Heart left ventricle (tissue), 16 donors: ENCODE measurements around the gene EPB41L4B. TPM values are rescaled to one million over a fixed set of nuclear protein-coding genes. Genes with fewer than 3 reads are reported as not detected.
"Not testable (repeated sequence)": the region's sequence is repeated elsewhere in the genome, so short reads cannot be mapped to it uniquely, and the experiment has no call there.

Experiments
- ATAC-seq, 4 donors: fragments of 200-7000 bp; cut with Tn5 transposase; one replicate each; pipeline ENCODE4 v1.9.1; 2020 to 2022; ENCODE audit warnings: moderate library complexity in 4 of 4, mild to moderate bottlenecking in 3 of 4, moderate number of reproducible peaks in 1 of 4
- DNase-seq, 5 donors: peaks; one replicate each; pipeline ENCODE4 v3.0.0-alpha.2; 2020
- H3K27ac ChIP-seq, 12 donors: fragments of 200-600 bp; sonication (generic) in 4 of 12; one replicate each; pipeline versions ENCODE4 v1.5.0 to v1.8.0; 2016 to 2022; ENCODE audit warnings: mild to moderate bottlenecking in 2 of 12
- H3K27me3 ChIP-seq, 9 donors: fragments of 200-600 bp; sonication (generic) in 2 of 9; one replicate each; pipeline versions ENCODE4 v1.5.1 to v1.8.0; 2016 to 2022; ENCODE audit warnings: mild to moderate bottlenecking in 3 of 9
- H3K36me3 ChIP-seq, 9 donors: fragments of 200-600 bp; sonication (generic) in 2 of 9; one replicate each; pipeline versions ENCODE4 v1.5.0 to v1.8.0; 2018 to 2022; ENCODE audit warnings: mild to moderate bottlenecking in 2 of 9
- H3K4me1 ChIP-seq, 12 donors: fragments of 200-600 bp; sonication (generic) in 4 of 12; one replicate each; pipeline versions ENCODE4 v1.5.0 to v1.8.0; 2016 to 2022; ENCODE audit warnings: mild to moderate bottlenecking in 3 of 12
- H3K4me3 ChIP-seq, 12 donors: fragments of 200-600 bp; sonication (generic) in 4 of 12; one replicate each; pipeline versions ENCODE4 v1.5.0 to v1.8.0; 2017 to 2022; ENCODE audit warnings: mild to moderate bottlenecking in 9 of 12, moderate library complexity in 4 of 12
- H3K9me3 ChIP-seq, 12 donors: fragments of 200-600 bp; sonication (generic) in 4 of 12; one replicate each; pipeline versions ENCODE4 v1.5.0 to v1.8.0; 2016 to 2022; ENCODE audit warnings: mild to moderate bottlenecking in 1 of 12
- POLR2A ChIP-seq, 2 donors: fragments of 450-650 bp; IDR thresholded peaks; one replicate each; pipeline ENCODE4 v1.6.1; 2017; ENCODE audit warnings: antibody characterized with exemption in 2 of 2, mild to moderate bottlenecking in 2 of 2, moderate library complexity in 2 of 2
- WGBS, 4 donors: extraction: QIAGEN DNeasy Blood & Tissue Kit in 2 of 4; methylation state at CpG; one replicate each; pipeline versions ENCODE4 v1.1.5 to v1.1.7; 2013 to 2018; 5-methylcytosine and 5-hydroxymethylcytosine counted together
- intact Hi-C, 10 donors: fragments of 100-400 bp; cut with DNase I; formaldehyde crosslinking; loops; one replicate each; pipeline versions ENCODE4 v1.11.1 to v1.14.2; 2022
- polyA plus RNA-seq, 2 donors: library from polyadenylated mRNA; stranded (reverse); fragments of 200-250 nt; gene quantifications; one replicate each; pipeline ENCODE4 v1.2.3, GENCODE V29; 2013
- total RNA-seq, 9 donors: library from RNA; depleted of rRNA in 2 of 9; stranded (reverse); fragments of >200 nt in 2 of 9; fragmentation: NEBNext Ultra II Directional in 3 of 9; extraction: Animal tissue kit (Norgen Biotek cat#: 25700) in 3 of 9; gene quantifications; one replicate each; pipeline versions ENCODE4 v1.1.0 to v1.2.4, GENCODE V29; 2016 to 2023
- TF ChIP-seq, protein P1 (sequence below), 12 donors: fragments of 200-600 bp; sonication (generic) in 4 of 12; IDR thresholded peaks; one replicate each; pipeline versions ENCODE4 v1.5.0 to v1.8.0; 2018 to 2022; ENCODE audit warnings: antibody characterized with exemption in 12 of 12, mild to moderate bottlenecking in 5 of 12
- donor health status: ischemic (EF 13 %, LVEDD 7.1; RV severe dilation, severe dysfunction).
- donor health status: healthy with polysubstance abuse.
- donor health status: DM: no; HTN: yes; CAD: no.
- donor health status: DM: no; HTN: no; CAD: no.
- donor health status: ischemic (EF 25% LVEDD 6.9; RV normal size, moderate dysfunction).
- donor health status: ischemic (EF 25% LVEDD 5.7; RV mildly dilated, moderate dysfunction).
- donor health status: healthy.
- donor health status: DM: yes; HTN: yes; CAD: no.
- donor health status: ischemic (EF 35%, LVEDD 5.7; RV mildly dilated, moderate dysfunction).
- donor health status: nonischemic (EF 11% LVEDD 7.7; RV severe dilation, severe dysfunction).
- donor health status: DM: yes; HTN: yes; CAD: no.
- donor health status: PGD.
- donor health status: ischemic (EF 29% LVEDD 5.4; RV normal size, mild dysfunction).
- donor health status: nonischemic (EF 23%, LVEDD 6.1; RV moderate dilation, normal function).

The EPB41L4B gene
- total and polyA plus RNA-seq, 11 donors, result 0.71 to 16.5 (median 8.9) TPM

DNA sequence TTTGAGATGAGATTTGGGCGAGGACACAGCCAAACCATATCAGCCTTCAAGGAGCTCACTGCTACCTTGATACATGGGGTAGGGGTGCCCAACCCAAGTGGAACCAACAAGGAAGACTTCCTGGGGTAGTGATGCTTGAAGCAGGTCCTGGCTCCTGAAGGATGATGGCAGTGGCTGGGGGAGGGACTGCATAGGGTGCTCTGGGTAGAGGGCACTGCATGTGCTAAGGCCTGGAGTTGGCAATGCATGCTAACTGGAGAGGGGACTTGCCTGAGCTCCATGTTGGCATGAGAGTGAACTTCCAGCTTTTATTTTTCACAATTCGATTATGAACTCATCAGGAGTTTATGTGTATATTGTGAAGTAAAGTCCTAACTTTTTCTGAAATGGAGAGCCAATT lies 95.2 kb downstream of the EPB41L4B start:
- Histone ChIP-seq H3K27ac (no peak overlapping the region), H3K4me3 (no peak overlapping the region), H3K36me3 (no peaks in the 10 kb centered on the region), H3K27me3 (no peaks in the 10 kb centered on the region), H3K9me3 (no peaks in the 10 kb centered on the region), H3K4me1 (no peaks in the 10 kb centered on the region)
- 57 to 66% (median 63%) methylated on average over 2 of the region's 2 CpGs for WGBS, 4 donors
- no peak for ATAC-seq
- intact Hi-C loops, result no loop called here
- DNase-seq, result no peak
- TF ChIP-seq, protein P1, sequence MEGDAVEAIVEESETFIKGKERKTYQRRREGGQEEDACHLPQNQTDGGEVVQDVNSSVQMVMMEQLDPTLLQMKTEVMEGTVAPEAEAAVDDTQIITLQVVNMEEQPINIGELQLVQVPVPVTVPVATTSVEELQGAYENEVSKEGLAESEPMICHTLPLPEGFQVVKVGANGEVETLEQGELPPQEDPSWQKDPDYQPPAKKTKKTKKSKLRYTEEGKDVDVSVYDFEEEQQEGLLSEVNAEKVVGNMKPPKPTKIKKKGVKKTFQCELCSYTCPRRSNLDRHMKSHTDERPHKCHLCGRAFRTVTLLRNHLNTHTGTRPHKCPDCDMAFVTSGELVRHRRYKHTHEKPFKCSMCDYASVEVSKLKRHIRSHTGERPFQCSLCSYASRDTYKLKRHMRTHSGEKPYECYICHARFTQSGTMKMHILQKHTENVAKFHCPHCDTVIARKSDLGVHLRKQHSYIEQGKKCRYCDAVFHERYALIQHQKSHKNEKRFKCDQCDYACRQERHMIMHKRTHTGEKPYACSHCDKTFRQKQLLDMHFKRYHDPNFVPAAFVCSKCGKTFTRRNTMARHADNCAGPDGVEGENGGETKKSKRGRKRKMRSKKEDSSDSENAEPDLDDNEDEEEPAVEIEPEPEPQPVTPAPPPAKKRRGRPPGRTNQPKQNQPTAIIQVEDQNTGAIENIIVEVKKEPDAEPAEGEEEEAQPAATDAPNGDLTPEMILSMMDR (IDR thresholded peaks at IDR 0.05), result no peak
- no peak for TF ChIP-seq POLR2A (IDR thresholded peaks at IDR 0.05)

GRCh38 chr9:109224751-109225150 lies 96.1 kb downstream of the EPB41L4B start:
- intact Hi-C loops, result no loop called here
- Histone ChIP-seq H3K4me3 (no peak overlapping the region), H3K9me3 (no peaks in the 10 kb centered on the region), H3K27me3 (no peaks in the 10 kb centered on the region), H3K36me3 (no peaks in the 10 kb centered on the region), H3K27ac (no peak overlapping the region), H3K4me1 (no peaks in the 10 kb centered on the region)
- ATAC-seq (no peak), DNase-seq (no peak)
- 75 to 89% (median 80%) methylated on average over 3 of the region's 3 CpGs for WGBS, 4 donors
- TF ChIP-seq, protein P1 (IDR thresholded peaks at IDR 0.05), result no peak
- TF ChIP-seq POLR2A (IDR thresholded peaks at IDR 0.05), result no peak

DNA sequence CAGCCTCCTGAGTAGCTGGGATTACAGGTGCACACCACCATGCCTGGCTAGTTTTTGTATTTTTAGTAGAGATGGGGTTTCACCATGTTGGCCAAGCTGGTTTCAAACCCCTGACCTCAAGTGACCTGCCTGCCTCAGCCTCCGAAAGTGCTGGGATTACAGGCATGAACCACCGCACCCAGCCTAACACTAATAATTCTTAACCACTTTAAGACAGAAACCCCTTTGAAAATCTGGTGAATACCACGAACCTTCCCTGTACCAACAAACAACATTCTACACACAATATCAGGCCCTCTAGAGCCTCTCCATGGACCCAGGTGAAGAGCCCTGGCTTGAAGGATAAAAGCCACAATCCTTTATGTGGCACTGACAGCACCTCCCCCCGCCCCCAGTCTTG lies 102.6 kb downstream of the EPB41L4B start:
- WGBS, 4 donors, result 85 to 90% (median 87%) methylated on average over 4 of the region's 4 CpGs
- intact Hi-C loops, H3K4me1 ChIP-seq, H3K36me3 ChIP-seq, ATAC-seq, H3K4me3 ChIP-seq, DNase-seq, H3K9me3 ChIP-seq, H3K27me3 ChIP-seq, H3K27ac ChIP-seq: not testable (repeated sequence)

DNA sequence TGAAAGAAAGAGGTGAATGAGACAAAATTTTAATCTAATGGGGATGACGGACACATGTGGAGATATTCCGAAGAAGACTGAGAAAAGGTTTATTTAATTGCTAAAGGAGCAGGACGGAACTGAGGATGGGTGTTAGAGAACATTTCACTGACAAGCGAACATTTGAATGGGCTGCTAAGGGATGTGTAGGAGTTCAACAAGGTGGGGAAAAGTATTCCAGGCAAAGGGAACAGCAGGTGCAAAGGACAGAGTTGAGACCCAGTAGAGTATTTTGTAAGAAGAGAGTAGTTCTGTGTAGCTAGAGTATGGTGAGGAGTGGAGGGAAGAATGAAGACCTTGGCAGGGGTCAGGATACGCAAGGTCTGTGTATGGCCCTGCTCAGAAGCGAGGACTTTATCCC lies 106.4 kb downstream of the EPB41L4B start:
- 90 to 93% (median 92%) methylated on average over 6 of the region's 6 CpGs for WGBS, 4 donors
- Histone ChIP-seq H3K36me3 (no peaks in the 10 kb centered on the region), H3K4me1 (peaks cover 0 to 11% (median 0%) of the 10 kb centered on the region in 12 donors), H3K27ac (peak overlapping the region in 1 of 12 donors; percentile 57), H3K27me3 (peaks cover 0 to under 1% (median 0%) of the 10 kb centered on the region in 9 donors), H3K4me3 (no peak overlapping the region), H3K9me3 (no peaks in the 10 kb centered on the region)
- TF ChIP-seq, protein P1 (IDR thresholded peaks at IDR 0.05), result no peak
- TF ChIP-seq POLR2A (IDR thresholded peaks at IDR 0.05), result no peak
- no peak for DNase-seq
- intact Hi-C loops, result no loop called here
- no peak for ATAC-seq
